Effector memory CD8-positive, alpha-beta T cell (primary cell): ENCODE measurements around the gene RPTOR.
"Not testable (repeated sequence)": the region's sequence is repeated elsewhere in the genome, so short reads cannot be mapped to it uniquely, and the experiment has no call there.

Experiments
- ATAC-seq: fragments of 150-1000 bp; cut with Tn5 transposase; replicated peaks from 2 replicates; pipeline ENCODE4 v1.10.0; 2021; ENCODE audit warnings: mild to moderate bottlenecking, moderate library complexity
- DNase-seq, 3 experiments: peaks; one replicate each; pipeline ENCODE4 v3.0.0; 2021
- H3K27ac Mint-ChIP-seq, 2 donors: one replicate each; pipeline ENCODE4 v1.8.0; 2022; ENCODE audit warnings: mild to moderate bottlenecking in 2 of 2, mixed read lengths in 2 of 2, moderate library complexity in 2 of 2
- H3K27me3 Mint-ChIP-seq, 2 donors: one replicate each; pipeline ENCODE4 v1.8.0; 2022; ENCODE audit warnings: mixed read lengths in 2 of 2
- H3K36me3 Mint-ChIP-seq: one replicate; pipeline ENCODE4 v1.8.0; 2022; ENCODE audit warnings: mild to moderate bottlenecking, moderate library complexity, mixed read lengths; ENCODE audit not compliant: insufficient read depth
- H3K4me1 Mint-ChIP-seq, 2 donors: one replicate each; pipeline ENCODE4 v1.8.0; 2022; ENCODE audit warnings: low read depth in 2 of 2, mixed read lengths in 2 of 2
- H3K4me3 Mint-ChIP-seq, 2 donors: one replicate each; pipeline ENCODE4 v1.8.0; 2022; ENCODE audit warnings: mild to moderate bottlenecking in 2 of 2, mixed read lengths in 2 of 2, moderate library complexity in 2 of 2
- H3K9me3 Mint-ChIP-seq, 2 donors: one replicate each; pipeline ENCODE4 v1.8.0; 2022; ENCODE audit warnings: mixed read lengths in 2 of 2

RPTOR gene

DNA sequence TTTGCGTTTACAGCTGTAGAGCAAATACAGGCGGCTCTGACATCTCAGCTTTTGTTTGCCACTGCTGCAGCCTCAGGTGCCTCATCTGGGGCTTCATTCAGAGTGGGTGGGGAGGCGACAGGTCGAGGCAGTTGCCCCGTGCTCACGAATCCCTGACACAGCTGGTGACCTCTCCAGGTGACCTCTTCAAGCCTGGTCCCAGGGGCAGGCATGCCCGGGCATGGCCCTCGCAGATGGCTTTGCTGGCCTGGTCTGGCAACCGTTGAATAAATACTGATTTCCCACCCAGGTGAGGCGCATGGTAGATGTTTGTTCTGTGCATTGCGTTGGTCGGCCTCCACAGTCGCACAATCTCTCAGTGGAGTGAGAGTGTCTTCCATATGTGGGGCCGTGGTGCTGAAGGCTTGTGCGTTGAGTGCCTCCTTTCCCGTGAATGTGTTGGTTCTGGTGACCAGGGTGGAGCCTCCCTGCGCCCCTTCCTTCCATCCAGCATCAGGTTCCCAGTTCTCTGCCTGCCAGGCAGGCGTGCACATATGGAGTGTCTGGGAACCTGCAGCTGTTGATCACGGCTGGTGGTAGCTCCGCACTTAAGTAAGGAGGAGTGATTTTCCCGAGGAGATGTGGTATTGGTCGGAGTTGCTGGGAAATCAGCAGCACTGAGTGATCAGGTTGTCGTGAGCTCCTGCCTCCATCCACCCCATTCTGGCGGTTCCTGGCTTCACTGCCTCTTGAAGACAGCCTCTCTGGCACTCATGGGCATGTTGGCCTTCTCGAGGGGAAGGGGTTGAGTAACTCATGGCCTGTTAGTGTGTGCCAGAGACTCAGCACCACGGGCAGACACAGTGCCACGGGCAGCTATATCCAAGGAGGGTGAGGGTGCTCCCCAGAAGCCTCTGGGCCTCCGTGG, 149.7 kb downstream of the RPTOR start:
- Mint-ChIP-seq H3K4me1 (peaks cover 24 to 27% of the 10 kb centered on the region in 2 donors), H3K27ac (peak overlapping the region; percentile 5 to 41), H3K27me3 (no peaks in the 10 kb centered on the region), H3K36me3 (peaks cover 6% of the 10 kb centered on the region), H3K4me3 (no peak overlapping the region), H3K9me3 (no peaks in the 10 kb centered on the region)
- ATAC-seq (no peak), DNase-seq (no peak)

DNA sequence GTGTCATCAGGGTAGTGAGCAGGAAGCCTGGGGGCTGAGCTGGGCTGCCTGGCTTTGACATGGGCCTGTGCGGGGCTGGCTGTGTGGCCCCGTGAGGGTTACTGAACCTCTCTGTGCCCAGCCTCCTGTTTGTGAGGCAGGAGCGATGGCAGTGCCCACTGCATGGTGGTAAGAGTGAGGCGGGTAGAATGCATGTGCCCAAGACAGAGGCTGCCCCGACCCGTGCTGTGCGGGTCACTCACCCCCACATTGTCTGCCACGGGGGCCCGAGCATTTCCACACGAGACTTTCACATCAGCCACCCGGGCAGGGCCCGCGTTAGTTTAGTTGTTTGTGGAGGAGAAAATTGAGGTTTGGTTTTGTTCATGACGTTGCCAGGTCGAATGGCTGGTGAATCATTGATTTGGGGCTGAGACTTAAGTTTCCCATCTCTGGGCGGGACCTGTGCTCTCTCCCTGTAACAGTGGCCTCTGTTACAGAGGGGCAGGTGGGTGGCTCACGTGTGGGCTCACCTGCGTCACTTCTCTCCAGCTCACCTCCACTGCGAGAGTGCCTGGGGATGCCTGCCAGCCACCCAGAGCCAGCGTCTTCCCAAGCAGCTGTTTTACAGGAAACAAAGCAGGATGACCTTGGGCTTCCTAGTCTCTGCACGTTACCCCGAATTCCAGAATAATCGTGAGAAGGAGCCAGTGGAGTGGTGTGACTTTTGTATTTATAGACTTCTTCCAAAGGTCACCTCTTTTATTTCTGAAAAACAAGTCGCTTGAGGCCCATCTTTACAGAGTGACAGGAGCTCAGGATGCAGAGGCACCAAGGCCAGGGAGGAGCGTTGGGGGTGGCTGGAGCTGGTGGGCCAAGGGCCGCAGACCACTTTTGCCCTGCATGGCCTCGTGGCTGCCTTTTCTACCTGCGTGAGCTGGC, 150.6 kb downstream of the RPTOR start:
- no peaks in the 10 kb centered on the region for H3K27me3 Mint-ChIP-seq
- H3K36me3 Mint-ChIP-seq: peaks cover 9% of the 10 kb centered on the region
- peaks cover 5 to 8% of the 10 kb centered on the region in 2 donors for H3K9me3 Mint-ChIP-seq
- H3K4me3 Mint-ChIP-seq: no peak overlapping the region
- peak overlapping the region in 1 of 2 donors; percentile 5 for H3K27ac Mint-ChIP-seq
- ATAC-seq (no peak), DNase-seq (no peak)
- H3K4me1 Mint-ChIP-seq: peaks cover 29 to 31% of the 10 kb centered on the region in 2 donors

GRCh38 chr17:80695979-80696378, 151.3 kb downstream of the RPTOR start:
- no peak for ATAC-seq
- no peak overlapping the region for H3K4me3 Mint-ChIP-seq
- H3K4me1 Mint-ChIP-seq: peaks cover 31 to 32% of the 10 kb centered on the region in 2 donors
- DNase-seq: no peak
- H3K9me3 Mint-ChIP-seq: peaks cover 11 to 15% of the 10 kb centered on the region in 2 donors
- no peaks in the 10 kb centered on the region for H3K27me3 Mint-ChIP-seq
- H3K27ac Mint-ChIP-seq: no peak overlapping the region
- peaks cover 4% of the 10 kb centered on the region for H3K36me3 Mint-ChIP-seq

DNA sequence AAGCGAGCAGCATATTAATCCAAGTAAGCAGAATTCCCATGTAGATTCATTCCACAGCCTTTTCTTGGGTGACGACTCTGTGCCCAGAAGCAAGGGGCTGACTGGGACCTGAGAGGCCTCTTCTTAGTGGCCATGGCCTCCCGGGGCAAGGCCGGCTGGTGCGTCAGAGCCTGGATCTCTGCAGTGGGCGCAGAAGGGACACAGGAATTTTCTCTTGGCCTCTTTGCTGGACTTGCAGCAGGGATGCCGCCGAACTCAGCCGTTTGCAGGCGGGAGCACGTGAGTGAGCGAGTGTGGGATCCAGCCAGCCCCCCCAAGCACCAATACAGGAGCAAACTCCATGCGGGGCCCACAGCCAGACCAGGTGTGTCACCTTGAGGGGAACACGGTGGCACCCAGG, 151.8 kb downstream of the RPTOR start:
- no peak for DNase-seq
- peaks cover 11 to 16% of the 10 kb centered on the region in 2 donors for H3K9me3 Mint-ChIP-seq
- peaks cover 4% of the 10 kb centered on the region for H3K36me3 Mint-ChIP-seq
- no peak for ATAC-seq
- H3K4me3 Mint-ChIP-seq: no peak overlapping the region
- H3K27me3 Mint-ChIP-seq: no peaks in the 10 kb centered on the region
- H3K4me1 Mint-ChIP-seq: peaks cover 28% of the 10 kb centered on the region in 2 donors
- H3K27ac Mint-ChIP-seq: no peak overlapping the region

DNA sequence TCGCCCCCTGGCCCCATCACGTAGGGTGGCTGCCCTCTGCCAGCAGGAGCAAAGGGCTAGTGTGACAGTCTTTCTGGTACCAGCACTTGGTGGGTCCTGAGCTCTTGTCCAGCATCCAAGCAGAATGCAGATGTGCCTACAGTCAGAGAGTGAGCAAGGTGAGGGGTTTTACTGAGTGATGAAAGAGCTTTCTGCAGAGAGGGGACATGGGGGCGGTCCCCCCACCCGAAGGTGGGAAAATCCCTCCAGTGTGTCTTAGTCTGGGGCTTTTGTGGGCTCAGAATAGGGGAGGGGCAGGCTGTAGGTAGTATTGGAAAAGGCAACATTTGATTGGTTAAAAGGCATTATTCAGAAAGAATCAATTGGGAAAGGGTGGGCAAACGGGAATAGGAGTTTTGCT, 152.3 kb downstream of the RPTOR start:
- no peaks in the 10 kb centered on the region for H3K27me3 Mint-ChIP-seq
- H3K36me3 Mint-ChIP-seq: peaks cover 4% of the 10 kb centered on the region
- ATAC-seq: no peak
- no peak overlapping the region for H3K4me3 Mint-ChIP-seq
- H3K27ac Mint-ChIP-seq: peak overlapping the region; percentile 52 to 56
- H3K4me1 Mint-ChIP-seq: peaks cover 30 to 31% of the 10 kb centered on the region in 2 donors
- H3K9me3 Mint-ChIP-seq: peaks cover 11 to 16% of the 10 kb centered on the region in 2 donors
- no peak for DNase-seq

- no peak overlapping the region for H3K4me3 Mint-ChIP-seq
- DNase-seq (no peak), ATAC-seq (no peak)
- peak overlapping the region in 1 of 2 donors; percentile 60 for H3K27ac Mint-ChIP-seq
- H3K27me3 Mint-ChIP-seq: no peaks in the 10 kb centered on the region
- peaks cover 43% of the 10 kb centered on the region in 2 donors for H3K4me1 Mint-ChIP-seq
- peaks cover 11 to 16% of the 10 kb centered on the region in 2 donors for H3K9me3 Mint-ChIP-seq
- H3K36me3 Mint-ChIP-seq: peaks cover 10% of the 10 kb centered on the region
These were observed 153.7 kb downstream of the RPTOR start for GRCh38 chr17:80698297-80698696.

- peaks cover 50 to 52% of the 10 kb centered on the region in 2 donors for H3K4me1 Mint-ChIP-seq
- H3K4me3 Mint-ChIP-seq, ATAC-seq, H3K27me3 Mint-ChIP-seq, DNase-seq, H3K36me3 Mint-ChIP-seq: not testable (repeated sequence)
- H3K27ac Mint-ChIP-seq: peak overlapping the region; percentile 60 to 91
- peaks cover 11 to 16% of the 10 kb centered on the region in 2 donors for H3K9me3 Mint-ChIP-seq
These were observed 154.6 kb downstream of the RPTOR start for GRCh38 chr17:80699205-80699604.

- Mint-ChIP-seq H3K4me3 (no peak overlapping the region), H3K27ac (peak overlapping the region in 1 of 2 donors; percentile 77), H3K27me3 (no peaks in the 10 kb centered on the region)
These were observed 157.1 kb downstream of the RPTOR start for GRCh38 chr17:80701730-80702129.

DNA sequence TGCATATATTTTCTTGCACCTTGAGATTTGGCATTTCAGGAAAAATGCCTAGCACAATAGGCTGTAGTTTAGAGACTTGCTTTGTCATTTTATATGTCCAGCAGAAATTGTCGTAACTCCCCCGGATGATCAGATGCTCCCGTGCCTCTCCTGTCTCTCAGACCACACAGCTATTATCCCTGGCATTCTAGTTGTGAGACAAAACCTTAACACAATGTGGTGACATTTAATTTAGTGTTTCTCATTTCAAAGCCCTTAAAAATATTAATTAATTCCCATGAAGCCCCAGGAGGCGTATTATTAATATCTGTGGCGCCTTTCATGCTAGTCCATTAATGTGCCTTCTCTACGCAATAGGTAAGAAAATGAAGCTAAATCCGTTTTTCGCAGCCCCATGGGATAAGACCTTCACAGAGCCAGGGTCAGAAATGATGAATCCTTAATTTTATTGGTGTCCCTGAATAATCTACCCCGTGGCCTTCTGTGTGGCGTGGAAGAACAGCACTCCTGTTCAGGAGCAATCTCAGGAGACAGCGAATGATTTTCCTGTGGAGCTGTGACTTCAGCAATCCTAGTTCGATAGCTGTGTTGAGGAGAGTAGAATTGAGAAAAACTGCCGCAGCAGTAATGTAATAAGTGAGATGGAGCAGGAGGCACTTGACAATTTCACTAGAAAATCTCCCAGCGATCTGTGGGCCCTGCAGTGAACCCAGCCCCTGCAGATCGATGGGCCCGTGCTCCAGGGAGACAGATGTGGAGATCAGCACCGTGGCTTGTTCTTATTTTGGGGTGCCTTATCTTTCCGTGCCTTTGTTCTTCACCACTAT, 157.9 kb downstream of the RPTOR start:
- Mint-ChIP-seq H3K4me1 (peaks cover 54 to 74% of the 10 kb centered on the region in 2 donors), H3K36me3 (peaks cover 10% of the 10 kb centered on the region), H3K9me3 (peaks cover 11 to 16% of the 10 kb centered on the region in 2 donors), H3K27ac (peak overlapping the region; percentile 77 to 82), H3K4me3 (peak overlapping the region; percentile 54 to 61), H3K27me3 (no peaks in the 10 kb centered on the region)
- ATAC-seq: no peak
- no peak for DNase-seq

More at GRCh38 chr17:80701730-80702129, 157.1 kb downstream of the RPTOR start:
- ATAC-seq (no peak), DNase-seq (no peak)
- peaks cover 11 to 16% of the 10 kb centered on the region in 2 donors for H3K9me3 Mint-ChIP-seq
- H3K36me3 Mint-ChIP-seq: peaks cover 10% of the 10 kb centered on the region
- peaks cover 55 to 68% of the 10 kb centered on the region in 2 donors for H3K4me1 Mint-ChIP-seq

- peak in 1 of 3 experiments; percentile 17 for DNase-seq
- Mint-ChIP-seq H3K27me3 (no peaks in the 10 kb centered on the region), H3K4me1 (peaks cover 56 to 69% of the 10 kb centered on the region in 2 donors), H3K27ac (peak overlapping the region; percentile 77 to 82), H3K4me3 (peak overlapping the region; percentile 54 to 61), H3K9me3 (peaks cover 11 to 16% of the 10 kb centered on the region in 2 donors), H3K36me3 (peaks cover 14% of the 10 kb centered on the region)
- peak; percentile 84 for ATAC-seq
These were observed 158.5 kb downstream of the RPTOR start for GRCh38 chr17:80703142-80703478.

DNA sequence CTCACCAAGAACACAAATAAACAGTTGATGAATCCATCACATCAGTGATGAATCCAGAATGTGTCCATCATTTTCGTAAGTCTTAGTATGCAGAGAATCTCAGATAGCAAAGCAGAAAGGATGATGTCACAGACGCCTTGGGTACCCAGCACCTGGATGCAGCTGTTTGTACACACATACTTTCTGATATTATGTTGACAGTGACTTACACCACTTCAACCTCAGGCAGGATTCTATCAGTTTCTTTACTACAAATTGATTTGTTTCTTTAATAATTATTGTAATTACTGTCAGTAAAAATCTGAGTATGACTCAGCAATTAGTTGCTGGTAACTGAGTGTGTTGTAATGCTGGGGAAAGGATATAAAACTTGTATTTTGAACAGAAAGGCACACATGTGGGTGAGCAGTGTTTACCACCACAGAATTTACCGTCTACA, 159.8 kb downstream of the RPTOR start:
- H3K9me3 Mint-ChIP-seq: peaks cover 11 to 16% of the 10 kb centered on the region in 2 donors
- ATAC-seq (no peak), DNase-seq (no peak)
- peak overlapping the region; percentile 20 to 54 for H3K4me3 Mint-ChIP-seq
- peak overlapping the region in 1 of 2 donors; percentile 82 for H3K27ac Mint-ChIP-seq
- H3K27me3 Mint-ChIP-seq: no peaks in the 10 kb centered on the region
- peaks cover 67 to 68% of the 10 kb centered on the region in 2 donors for H3K4me1 Mint-ChIP-seq
- H3K36me3 Mint-ChIP-seq: peaks cover 17% of the 10 kb centered on the region

GRCh38 chr17:80704894-80705293, 160.3 kb downstream of the RPTOR start:
- Mint-ChIP-seq H3K27ac (peak overlapping the region; percentile 57 to 82), H3K4me1 (peaks cover 70% of the 10 kb centered on the region in 2 donors), H3K9me3 (peaks cover 9 to 12% of the 10 kb centered on the region in 2 donors), H3K27me3 (no peaks in the 10 kb centered on the region), H3K4me3 (no peak overlapping the region), H3K36me3 (peaks cover 21% of the 10 kb centered on the region)
- ATAC-seq (no peak), DNase-seq (no peak)
